ENCODE results near the gene TEAD2. TPM values are rescaled to one million over a fixed set of nuclear protein-coding genes. Genes with fewer than 3 reads are reported as not detected.

TEAD2 gene
- total and polyA plus RNA-seq, 2 of the 13 experiments (the other 11 are each of a cell fraction or from before 2014, with no cell fraction given), result 10.8 to 12.5 TPM

GRCh38 chr19:49347835-49348234 is 14.4 kb downstream of the TEAD2 start (continued):
- TF ChIP-seq ATF5 (CRISPR knock-in tag; IDR thresholded peaks at IDR 0.05; ENCODE audit: low read depth) (no peak), NFYB (CRISPR knock-in tag; IDR thresholded peaks at IDR 0.05) (peak; percentile 72), HDAC6 (IDR thresholded peaks at IDR 0.05; ENCODE audit: low read depth, low read length) (no peak), NFYC (CRISPR knock-in tag; IDR thresholded peaks at IDR 0.05) (peak; percentile 76)

- POLR2A ChIA-PET, result no interaction called here
- no peak for FAIRE-seq
- H2AFZ ChIP-seq (ENCODE audit: low read length), result no peak overlapping the region
- no TSS peak for BruUV-seq (replicated peaks)
- H3K36me3 ChIP-seq (replicated peaks in 1 of 2; ENCODE audit: control insufficient read depth in 1 of 2, insufficient read depth in 2 of 2, low read length in 2 of 2), result peaks cover 6 to 7% of the 10 kb centered on the region in 2 experiments; a peak in 2 of 5 replicates
- no peak overlapping the region for H3K27ac ChIP-seq (ENCODE audit: extremely low read length, insufficient read depth, low read length)
- H3K9ac ChIP-seq (ENCODE audit: insufficient read depth, low read depth, low read length), result no peak overlapping the region
- H3K9me3 ChIP-seq (ENCODE audit: low read length), result no peaks in the 10 kb centered on the region
- DNase-seq (ENCODE audit: low spot score), result no peak
- ATAC-seq, result no peak
- in situ Hi-C loops (cut with HindIII; ENCODE audit: extremely low pct_ligation_motif_present, low pct_unique_long_range_greater_than_20kb), result no loop called here
- intact Hi-C loops (cut with micrococcal nuclease; ENCODE audit: unreplicated experiment), result no loop called here
- WGBS (ENCODE audit: low lambda C conversion rate), result 100% methylated on average over 12 of the region's 15 CpGs
- no peak overlapping the region for H3K4me3 ChIP-seq (replicated peaks in 1 of 3; ENCODE audit: insufficient read depth in 1 of 3, low read depth in 2 of 3, low read length in 3 of 3)
- H4K20me1 ChIP-seq (ENCODE audit: insufficient read depth, low read length), result no peaks in the 10 kb centered on the region
- H3K4me2 ChIP-seq (ENCODE audit: low read depth, low read length), result no peak overlapping the region
- H3K79me2 ChIP-seq (ENCODE audit: insufficient read depth, low read length), result no peaks in the 10 kb centered on the region
- CTCF ChIA-PET (ENCODE audit: low intra/inter-chr PET ratio, low total read pairs), result no interaction called here
- H3K4me1 ChIP-seq (ENCODE audit: insufficient read depth, low read length), result no peaks in the 10 kb centered on the region
- H3K27me3 ChIP-seq (ENCODE audit: control insufficient read depth in 1 of 2, insufficient read depth in 2 of 2, low read length in 2 of 2), result no peaks in the 10 kb centered on the region
- TF ChIP-seq ZNF275 (CRISPR knock-in tag; IDR thresholded peaks at IDR 0.05; ENCODE audit: borderline replicate concordance) (no peak), CENPBD1 (CRISPR knock-in tag; IDR thresholded peaks at IDR 0.05; ENCODE audit: borderline replicate concordance, low read depth) (no peak), ZSCAN12 (CRISPR knock-in tag; IDR thresholded peaks at IDR 0.05) (no peak), PHB2 (IDR thresholded peaks at IDR 0.05; ENCODE audit: partially characterized antibody) (no peak), KAT2B (IDR thresholded peaks at IDR 0.05; ENCODE audit: borderline replicate concordance, low read depth, low read length) (no peak), ZNF747 (CRISPR knock-in tag; IDR thresholded peaks at IDR 0.05; ENCODE audit: borderline replicate concordance) (no peak), FOXK1 (CRISPR knock-in tag; IDR thresholded peaks at IDR 0.05; ENCODE audit: borderline replicate concordance, low read depth) (no peak), SSRP1 (CRISPR knock-in tag; IDR thresholded peaks at IDR 0.05) (no peak), ZUFSP (CRISPR knock-in tag; IDR thresholded peaks at IDR 0.05; ENCODE audit: borderline replicate concordance) (no peak), POLR2A (IDR thresholded peaks at IDR 0.05; ENCODE audit: insufficient read depth in 1 of 2, low read depth in 2 of 2, low read length in 2 of 2) (no peak), TSC22D2 (CRISPR knock-in tag; IDR thresholded peaks at IDR 0.05; ENCODE audit: borderline replicate concordance) (no peak), HMGXB3 (CRISPR knock-in tag; IDR thresholded peaks at IDR 0.05; ENCODE audit: borderline replicate concordance) (no peak)
Measured at GRCh38 chr19:49347191-49347590, 15.0 kb downstream of the TEAD2 start.

Data from HepG2 (cell line).